Erythroblast (primary cell): ENCODE measurements around the gene EDC3.

Experiments used
- GATA1 ChIP-seq: IDR thresholded peaks from 2 replicates; pipeline ENCODE4 v1.6.1; 2011; ENCODE audit warnings: low read depth, mild to moderate bottlenecking, control low read depth, low read length, moderate library complexity
- POLR2A ChIP-seq: IDR thresholded peaks from 2 replicates; pipeline ENCODE4 v1.6.1; 2011; ENCODE audit warnings: mild to moderate bottlenecking, low read length

DNA sequence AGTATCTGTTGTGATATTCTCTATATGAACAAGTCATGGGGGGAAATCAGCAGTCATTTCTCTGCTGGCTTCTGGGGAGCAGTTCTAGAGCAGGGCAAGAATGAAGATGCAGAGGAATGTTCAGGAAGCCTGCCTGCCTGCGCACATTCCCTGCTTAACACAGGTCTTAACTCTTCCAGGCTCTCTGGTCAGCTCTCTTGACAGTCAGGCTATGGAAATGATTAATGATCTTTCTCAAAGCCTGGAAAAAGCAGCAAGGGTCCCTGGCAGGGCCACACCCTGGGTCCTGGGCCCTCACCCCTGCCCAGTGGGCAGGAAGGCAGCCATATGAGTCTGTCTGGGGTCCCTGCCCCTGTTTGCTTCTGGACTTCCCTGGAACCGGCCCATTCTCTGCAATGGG is 111.6 kb downstream of the EDC3 start:
- TF ChIP-seq POLR2A (no peak), GATA1 (no peak)
